ENCODE data around the gene CNN1. TPM values are rescaled to one million over a fixed set of nuclear protein-coding genes. Genes with fewer than 3 reads are reported as not detected.

Gene CNN1
- total RNA-seq, 2 donors from 2014 or later, result not detected

DNA sequence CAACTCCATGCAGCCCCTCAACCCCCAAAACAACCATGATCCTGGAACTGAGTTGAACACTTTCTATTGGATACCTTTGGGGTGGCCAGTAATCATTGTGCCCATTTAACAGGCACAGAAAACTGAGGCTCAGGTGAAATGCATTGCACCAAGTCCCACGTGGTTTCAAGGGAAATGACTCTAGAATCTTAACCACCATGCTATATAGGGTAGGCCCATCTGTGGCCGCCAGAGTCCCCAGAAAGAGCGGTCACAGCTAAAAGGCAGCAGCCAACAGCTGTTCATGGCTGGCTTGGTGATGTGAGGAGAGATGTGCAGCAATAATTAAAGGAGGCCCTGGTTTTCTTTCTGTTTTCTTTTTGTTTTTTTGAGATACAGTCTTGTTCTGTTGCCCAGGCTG lies 2.6 kb downstream of the CNN1 start:
- Mint-ChIP-seq H3K4me3 (no peak overlapping the region), H3K27ac (no peak overlapping the region), H3K9me3 (no peaks in the 10 kb centered on the region), H3K27me3 (ENCODE audit: low read depth) (peaks cover 25% of the 10 kb centered on the region), H3K36me3 (ENCODE audit: insufficient read depth in 2 of 2) (no peaks in the 10 kb centered on the region), H3K4me1 (ENCODE audit: low read depth) (peaks cover 5% of the 10 kb centered on the region)
- DNase-seq (no peak), ATAC-seq (replicated peaks in 1 of 2) (no peak)

DNA sequence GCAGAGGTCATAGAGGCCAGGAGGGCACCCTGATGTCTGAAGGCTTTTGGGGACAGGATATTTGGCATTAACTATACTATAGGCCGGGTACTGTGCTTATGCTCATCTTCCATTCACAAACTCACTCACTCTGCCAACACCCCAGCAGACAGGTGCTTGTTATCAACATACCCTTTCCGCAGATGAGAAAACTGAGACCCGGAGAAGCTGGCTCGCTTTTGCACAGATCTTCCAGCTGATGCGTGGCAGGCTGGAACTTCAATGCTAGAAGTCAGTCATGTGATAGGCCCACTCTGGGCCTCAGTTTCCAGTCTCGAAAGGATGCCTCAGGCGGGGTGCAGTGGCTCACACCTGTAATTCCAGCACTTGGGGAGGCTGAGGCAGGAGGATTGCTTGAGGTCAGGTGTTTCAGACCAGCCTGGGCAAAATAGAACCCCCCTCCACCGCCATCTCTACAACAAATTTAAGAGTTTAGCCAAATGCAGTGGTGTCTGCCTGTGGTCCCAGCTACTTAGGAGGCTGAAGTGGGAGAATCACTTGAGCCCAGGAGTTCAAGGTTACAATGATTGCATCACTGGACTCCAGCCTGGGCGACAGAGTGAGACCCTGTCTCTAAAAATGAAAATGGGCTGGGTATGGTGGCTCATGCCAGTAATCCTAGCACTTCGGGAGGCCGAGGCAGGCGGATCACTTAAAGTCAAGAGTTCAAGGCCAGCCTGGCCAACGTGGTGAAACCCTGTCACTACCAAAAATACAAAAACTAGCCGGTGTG lies 9.5 kb downstream of the CNN1 start:
- H3K4me3 Mint-ChIP-seq, result no peak overlapping the region
- no peak overlapping the region for H3K27ac Mint-ChIP-seq
- H3K27me3 Mint-ChIP-seq (ENCODE audit: low read depth), result peaks cover 5% of the 10 kb centered on the region
- DNase-seq (no peak), ATAC-seq (replicated peaks in 1 of 2) (no peak)
- no peaks in the 10 kb centered on the region for H3K4me1 Mint-ChIP-seq (ENCODE audit: low read depth)
- H3K9me3 Mint-ChIP-seq, result no peaks in the 10 kb centered on the region
- H3K36me3 Mint-ChIP-seq (ENCODE audit: insufficient read depth in 2 of 2), result peaks cover 0 to 2% of the 10 kb centered on the region in 2 donors

DNA sequence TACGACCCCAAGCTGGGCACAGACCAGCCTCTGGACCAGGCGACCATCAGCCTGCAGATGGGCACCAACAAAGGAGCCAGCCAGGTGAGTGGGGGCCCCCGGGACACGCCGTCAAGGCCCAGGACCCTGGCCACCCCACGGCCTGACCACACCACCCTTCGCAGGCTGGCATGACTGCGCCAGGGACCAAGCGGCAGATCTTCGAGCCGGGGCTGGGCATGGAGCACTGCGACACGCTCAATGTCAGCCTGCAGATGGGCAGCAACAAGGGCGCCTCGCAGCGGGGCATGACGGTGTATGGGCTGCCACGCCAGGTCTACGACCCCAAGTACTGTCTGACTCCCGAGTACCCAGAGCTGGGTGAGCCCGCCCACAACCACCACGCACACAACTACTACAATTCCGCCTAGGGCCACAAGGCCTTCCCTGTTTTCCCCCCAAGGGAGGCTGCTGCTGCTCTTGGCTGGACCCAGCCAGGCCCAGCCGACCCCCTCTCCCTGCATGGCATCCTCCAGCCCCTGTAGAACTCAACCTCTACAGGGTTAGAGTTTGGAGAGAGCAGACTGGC lies 10.8 kb downstream of the CNN1 start:
- Mint-ChIP-seq H3K36me3 (ENCODE audit: insufficient read depth in 2 of 2) (peaks cover 0 to 3% of the 10 kb centered on the region in 2 donors), H3K4me1 (ENCODE audit: low read depth) (peaks cover 8% of the 10 kb centered on the region), H3K4me3 (no peak overlapping the region), H3K9me3 (no peaks in the 10 kb centered on the region), H3K27ac (no peak overlapping the region), H3K27me3 (ENCODE audit: low read depth) (peaks cover 5% of the 10 kb centered on the region)
- ATAC-seq (replicated peaks in 1 of 2), result no peak
- DNase-seq, result no peak

DNA sequence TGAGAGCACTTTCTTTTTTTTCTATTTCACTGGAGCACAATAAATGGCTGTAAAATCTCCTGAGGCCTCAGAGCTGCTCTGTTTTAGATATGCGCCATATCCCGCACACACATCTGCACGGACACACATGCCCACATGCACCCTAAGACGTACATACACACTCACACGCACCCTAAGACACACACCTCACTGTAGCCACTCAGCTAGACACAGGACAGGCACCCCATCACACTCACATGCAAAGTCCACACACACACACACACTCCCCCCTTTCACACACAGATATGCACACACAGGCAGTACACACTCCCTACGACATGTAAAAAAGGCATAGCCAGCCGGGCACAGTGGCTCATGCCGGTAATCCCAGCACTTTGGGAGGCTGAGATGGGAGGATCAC lies 11.6 kb downstream of the CNN1 start:
- H3K27me3 Mint-ChIP-seq (ENCODE audit: low read depth), result no peaks in the 10 kb centered on the region
- peaks cover 0 to 3% of the 10 kb centered on the region in 2 donors for H3K36me3 Mint-ChIP-seq (ENCODE audit: insufficient read depth in 2 of 2)
- ATAC-seq (replicated peaks in 1 of 2), result no peak
- DNase-seq, result no peak
- H3K4me3 Mint-ChIP-seq, result no peak overlapping the region
- H3K4me1 Mint-ChIP-seq (ENCODE audit: low read depth), result peaks cover 12% of the 10 kb centered on the region
- H3K9me3 Mint-ChIP-seq, result no peaks in the 10 kb centered on the region
- H3K27ac Mint-ChIP-seq, result no peak overlapping the region

DNA sequence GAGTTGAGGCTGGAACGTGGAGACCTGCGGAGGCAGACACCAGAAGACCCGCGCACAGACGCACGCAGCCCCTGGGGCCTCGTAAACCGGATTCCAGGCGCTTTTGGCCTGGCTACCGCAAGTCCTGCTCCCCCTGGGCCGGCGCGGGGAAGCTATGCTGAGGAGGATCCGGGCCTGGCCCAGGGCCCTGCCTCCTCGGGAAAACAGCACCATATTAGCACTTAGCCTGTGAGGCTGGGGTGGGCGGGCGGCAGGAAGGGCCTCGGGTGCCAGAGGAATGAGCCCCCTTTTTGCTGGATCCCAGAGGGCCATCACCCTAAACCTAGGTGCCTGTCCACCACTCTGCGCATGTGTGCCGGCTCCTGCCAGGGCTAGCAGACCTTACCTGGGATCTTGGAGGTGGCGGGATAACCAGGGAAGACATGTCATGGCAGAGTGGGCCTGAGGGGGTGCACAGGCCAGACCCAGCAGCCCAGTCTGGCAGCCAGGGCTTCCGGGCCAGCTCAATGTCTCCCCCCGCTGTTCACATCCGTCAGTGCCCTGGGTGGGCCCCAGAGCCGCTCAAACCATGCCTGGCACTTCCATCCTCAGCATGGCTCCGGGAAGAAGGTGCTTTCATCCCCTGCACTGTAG lies 13.1 kb downstream of the CNN1 start:
- ATAC-seq (replicated peaks in 1 of 2), result peak in 1 of 2 donors; percentile 38
- Mint-ChIP-seq H3K27ac (no peak overlapping the region), H3K4me1 (ENCODE audit: low read depth) (peaks cover 24% of the 10 kb centered on the region), H3K4me3 (no peak overlapping the region), H3K27me3 (ENCODE audit: low read depth) (no peaks in the 10 kb centered on the region), H3K36me3 (ENCODE audit: insufficient read depth in 2 of 2) (peaks cover 0 to 3% of the 10 kb centered on the region in 2 donors), H3K9me3 (no peaks in the 10 kb centered on the region)
- DNase-seq, result no peak

DNA sequence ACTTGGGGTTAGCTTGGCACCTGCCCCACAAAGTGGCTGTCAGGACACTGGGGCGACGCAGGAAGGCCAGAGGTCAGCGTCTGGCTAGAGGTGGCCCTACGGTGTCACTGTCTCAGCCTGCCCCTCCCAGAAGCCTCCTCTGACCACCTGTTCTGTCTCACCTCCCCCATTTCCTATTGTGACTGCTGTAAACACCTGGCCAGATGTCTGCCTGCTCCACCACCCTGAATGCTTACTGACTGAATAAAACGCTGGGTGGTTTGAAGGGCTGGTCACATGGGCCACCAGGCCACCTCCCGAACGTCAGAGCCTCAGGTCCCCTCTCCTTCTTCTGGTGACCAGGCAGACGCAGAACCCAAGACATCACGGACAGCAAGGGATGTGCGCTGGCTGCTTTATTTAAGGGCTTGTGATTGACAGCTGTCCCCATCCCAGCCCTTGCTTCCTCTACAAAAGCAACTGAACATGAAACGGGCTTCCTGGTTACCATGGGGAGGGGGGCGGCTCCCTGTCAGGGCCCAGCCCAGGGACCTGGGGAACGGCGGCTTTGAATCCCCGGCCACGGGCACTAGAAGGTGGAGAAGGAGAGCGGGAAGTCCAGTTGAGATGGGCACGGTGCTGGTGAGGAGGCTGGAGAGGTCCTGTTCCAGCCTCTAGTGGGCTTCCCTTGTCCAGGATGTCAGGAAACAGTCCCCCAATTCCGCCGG lies 14.2 kb downstream of the CNN1 start:
- H3K27me3 Mint-ChIP-seq (ENCODE audit: low read depth), result no peaks in the 10 kb centered on the region
- H3K4me1 Mint-ChIP-seq (ENCODE audit: low read depth), result peaks cover 35% of the 10 kb centered on the region
- H3K9me3 Mint-ChIP-seq, result no peaks in the 10 kb centered on the region
- H3K27ac Mint-ChIP-seq, result no peak overlapping the region
- peaks cover 0 to 6% of the 10 kb centered on the region in 2 donors for H3K36me3 Mint-ChIP-seq (ENCODE audit: insufficient read depth in 2 of 2)
- DNase-seq, result no peak
- no peak for ATAC-seq (replicated peaks in 1 of 2)
- no peak overlapping the region for H3K4me3 Mint-ChIP-seq

DNA sequence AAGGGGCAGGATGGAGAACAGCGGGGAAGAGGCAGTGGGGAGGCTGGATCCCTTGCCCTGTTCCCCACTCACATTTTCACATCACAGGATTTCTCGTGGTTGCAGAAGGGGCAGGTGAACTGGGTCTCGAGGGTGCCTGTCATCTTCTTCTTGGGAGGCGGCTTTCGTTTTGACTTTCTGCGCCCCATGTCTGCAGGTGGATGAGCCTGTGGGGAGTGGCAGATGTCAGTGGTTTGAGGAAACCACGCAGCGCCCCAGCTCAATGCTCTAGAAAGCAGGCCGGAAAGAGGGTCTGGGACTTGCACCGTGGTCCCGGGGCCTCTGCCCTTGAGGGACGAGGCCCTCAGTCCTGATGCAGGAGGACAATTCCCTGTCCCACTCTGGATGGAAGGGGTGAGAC lies 15.5 kb downstream of the CNN1 start:
- peak in 1 of 2 donors; percentile 44 for DNase-seq
- ATAC-seq (replicated peaks in 1 of 2), result peak in 1 of 2 donors; percentile 11
- Mint-ChIP-seq H3K4me1 (ENCODE audit: low read depth) (peaks cover 45% of the 10 kb centered on the region), H3K9me3 (no peaks in the 10 kb centered on the region), H3K27ac (no peak overlapping the region), H3K27me3 (ENCODE audit: low read depth) (no peaks in the 10 kb centered on the region), H3K4me3 (no peak overlapping the region), H3K36me3 (ENCODE audit: insufficient read depth in 2 of 2) (peaks cover 2 to 6% of the 10 kb centered on the region in 2 donors)

DNA sequence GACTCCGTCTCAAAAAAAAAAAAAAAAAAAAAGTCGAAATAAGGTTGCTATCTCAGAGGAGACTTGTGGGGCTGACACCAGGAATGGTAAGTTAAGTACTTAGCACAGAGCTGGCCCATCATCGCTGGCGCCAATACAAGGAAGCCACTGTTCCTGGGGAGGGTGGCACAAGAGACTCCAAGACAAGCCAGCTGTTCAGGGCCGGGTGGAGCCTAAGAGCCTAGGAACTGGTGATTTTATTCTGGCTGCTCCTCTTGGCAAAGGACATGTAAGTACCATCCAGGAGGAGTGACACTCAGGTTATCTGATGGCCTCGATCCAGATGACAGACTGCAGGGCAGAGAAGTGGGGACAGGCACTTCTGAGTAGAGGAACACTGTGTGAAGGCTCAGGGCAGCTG lies 16.6 kb downstream of the CNN1 start:
- H3K9me3 Mint-ChIP-seq, result no peaks in the 10 kb centered on the region
- DNase-seq (no peak), ATAC-seq (replicated peaks in 1 of 2) (no peak)
- peaks cover 51% of the 10 kb centered on the region for H3K4me1 Mint-ChIP-seq (ENCODE audit: low read depth)
- H3K36me3 Mint-ChIP-seq (ENCODE audit: insufficient read depth in 2 of 2), result peaks cover 5 to 9% of the 10 kb centered on the region in 2 donors
- H3K27me3 Mint-ChIP-seq (ENCODE audit: low read depth), result no peaks in the 10 kb centered on the region
- H3K27ac Mint-ChIP-seq, result no peak overlapping the region
- no peak overlapping the region for H3K4me3 Mint-ChIP-seq

DNA sequence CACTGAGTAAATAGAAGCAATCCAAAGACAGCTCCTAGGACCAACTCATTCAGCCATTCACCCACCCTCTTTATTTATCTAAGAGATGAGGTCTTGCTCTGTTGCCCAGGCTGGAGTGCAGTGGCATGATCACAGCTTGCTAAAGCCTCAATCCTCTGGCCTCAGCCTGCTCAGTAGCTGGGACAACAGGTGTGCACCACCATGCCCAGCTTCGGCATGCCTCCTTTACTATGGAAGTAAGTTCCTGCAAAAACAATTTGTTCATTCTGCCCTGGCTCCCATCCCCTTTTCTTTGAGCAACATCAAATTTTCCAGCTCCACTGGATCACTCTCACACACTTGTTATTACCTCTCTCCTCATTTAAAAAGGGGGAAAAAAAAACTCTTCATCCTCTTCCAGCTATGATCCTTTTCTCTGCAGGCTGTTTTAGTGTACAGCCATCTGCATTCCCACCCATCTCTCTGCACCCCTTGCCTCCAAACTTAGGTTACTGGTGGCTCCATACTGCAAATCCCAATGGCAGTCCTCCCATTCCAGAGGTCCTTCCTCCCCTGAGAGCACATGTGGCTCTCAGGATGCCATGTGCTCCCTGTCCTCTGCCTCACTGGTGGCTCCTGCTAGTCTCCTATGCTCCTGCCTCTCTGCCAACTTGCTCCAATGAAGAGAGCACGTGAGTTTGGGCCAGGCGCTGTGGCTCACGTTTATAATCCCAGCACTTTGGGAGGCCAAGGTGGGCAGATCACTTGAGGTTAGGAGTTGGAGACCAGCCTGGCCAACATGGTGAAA lies 18.2 kb downstream of the CNN1 start:
- H3K27ac Mint-ChIP-seq, result no peak overlapping the region
- H3K4me3 Mint-ChIP-seq, result peak overlapping the region in 1 of 2 donors; percentile 97
- H3K4me1 Mint-ChIP-seq (ENCODE audit: low read depth), result peaks cover 63% of the 10 kb centered on the region
- no peaks in the 10 kb centered on the region for H3K9me3 Mint-ChIP-seq
- no peak for DNase-seq
- H3K27me3 Mint-ChIP-seq (ENCODE audit: low read depth), result no peaks in the 10 kb centered on the region
- peaks cover 5 to 9% of the 10 kb centered on the region in 2 donors for H3K36me3 Mint-ChIP-seq (ENCODE audit: insufficient read depth in 2 of 2)
- ATAC-seq (replicated peaks in 1 of 2), result no peak

DNA sequence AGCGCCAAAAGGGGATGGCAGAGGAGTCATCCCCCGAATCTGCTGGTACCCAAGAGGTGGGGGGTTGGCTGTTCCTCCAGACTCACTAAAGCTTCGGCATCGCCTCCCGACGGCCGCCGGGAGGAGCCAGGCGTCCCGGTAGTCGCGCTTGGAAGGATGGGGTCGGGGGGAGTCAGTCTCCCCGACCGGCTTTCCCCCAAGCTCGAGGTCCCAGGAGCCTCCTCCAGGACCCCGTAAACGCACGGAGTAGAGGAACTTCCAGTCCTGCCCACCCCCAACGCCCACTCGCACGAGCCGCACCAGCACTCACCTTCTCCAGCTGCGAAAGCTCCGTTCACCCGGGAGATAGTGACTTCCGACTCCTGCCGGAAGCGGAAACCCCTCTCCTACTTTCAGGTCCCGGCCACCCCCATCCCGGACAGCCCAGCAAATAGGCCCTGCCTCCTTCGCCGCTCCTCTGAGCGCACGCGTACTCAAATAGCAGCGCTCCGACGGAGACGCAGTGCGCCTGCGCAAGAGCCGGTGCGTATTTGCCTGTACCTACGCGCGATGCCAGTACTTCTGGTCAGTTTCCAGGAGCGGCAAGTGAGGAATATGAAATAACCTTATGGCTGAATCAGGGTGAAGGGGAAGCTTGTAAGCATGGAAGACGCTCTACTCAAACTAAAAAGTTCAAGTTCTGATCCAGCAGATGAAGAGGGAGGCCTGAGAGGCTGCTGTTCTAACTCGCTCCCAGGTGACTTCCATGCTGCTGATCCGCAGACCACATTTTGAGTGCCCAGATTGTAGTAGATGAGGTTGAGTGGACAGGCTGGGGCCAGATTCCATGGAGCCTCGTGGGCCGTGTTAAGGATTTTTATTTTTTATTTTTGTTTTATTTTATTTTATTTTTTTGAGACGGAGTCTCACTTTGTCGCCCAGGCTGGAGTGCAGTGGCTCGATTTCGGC lies 20.5 kb downstream of the CNN1 start, which contains the start of gene ELOF1:
Gene ELOF1, minus strand, starts transcription at position 350 of the 948 bp plus-strand sequence. CDS start 4,883 bp downstream, outside the sequence.
- Mint-ChIP-seq H3K9me3 (no peaks in the 10 kb centered on the region), H3K27me3 (ENCODE audit: low read depth) (no peaks in the 10 kb centered on the region), H3K36me3 (ENCODE audit: insufficient read depth in 2 of 2) (peaks cover 5 to 6% of the 10 kb centered on the region in 2 donors), H3K4me1 (ENCODE audit: low read depth) (peaks cover 71% of the 10 kb centered on the region), H3K4me3 (peak within 1 kb of the TSS; percentile 88 to 97), H3K27ac (peak within 1 kb of the TSS; percentile 74)
- DNase-seq (peak; percentile 97 to 98), ATAC-seq (replicated peaks in 1 of 2) (peak; percentile 93 to 94)

DNA sequence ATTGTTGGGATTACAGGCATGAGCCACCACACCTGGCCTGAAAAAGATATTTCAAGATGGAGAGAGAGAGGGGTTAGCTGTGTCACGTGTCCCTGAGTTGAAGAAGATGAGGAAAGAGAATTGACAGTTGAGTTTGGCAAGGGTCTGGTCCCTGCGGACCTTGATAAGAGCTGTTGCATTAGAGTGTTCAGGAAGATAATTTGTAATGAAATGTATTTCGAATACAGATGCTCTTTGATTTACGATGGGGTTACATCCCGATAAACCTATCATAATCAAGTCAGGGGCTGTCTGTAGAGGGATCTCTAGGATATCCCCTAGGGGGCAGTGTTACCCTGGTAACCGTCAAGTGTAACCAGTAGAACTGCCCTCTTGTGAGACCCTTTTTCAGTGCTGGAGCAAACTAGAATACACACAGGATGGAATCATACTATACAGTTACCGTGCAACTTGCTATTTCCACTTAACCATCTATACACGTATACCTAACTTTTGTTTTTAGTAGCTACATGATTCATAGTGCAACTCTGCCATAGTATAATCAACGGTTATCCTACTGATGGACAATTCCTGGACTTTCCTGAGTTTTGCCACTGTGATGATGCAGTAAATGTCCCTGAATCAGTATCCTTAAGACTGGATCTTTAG lies 21.9 kb downstream of the CNN1 start:
- Mint-ChIP-seq H3K36me3 (ENCODE audit: insufficient read depth in 2 of 2) (peaks cover 5 to 6% of the 10 kb centered on the region in 2 donors), H3K27ac (peak overlapping the region; percentile 74)

More for the DNA sequence above, 21.9 kb downstream of the CNN1 start:
- DNase-seq, result peak; percentile 77 to 79
- peaks cover 62% of the 10 kb centered on the region for H3K4me1 Mint-ChIP-seq (ENCODE audit: low read depth)
- H3K27me3 Mint-ChIP-seq (ENCODE audit: low read depth), result no peaks in the 10 kb centered on the region
- ATAC-seq (replicated peaks in 1 of 2), result peak; percentile 72 to 73
- H3K9me3 Mint-ChIP-seq, result no peaks in the 10 kb centered on the region
- H3K4me3 Mint-ChIP-seq, result peak overlapping the region; percentile 88 to 97
